DOHH2 (cell line): ENCODE data around the gene PITRM1.

Source experiments
- EZH2phosphoT487 ChIP-seq: fragments of 200-600 bp; sonication (generic); IDR thresholded peaks from 2 replicates; pipeline ENCODE4 v1.6.1; 2017; ENCODE audit warnings: borderline replicate concordance, mild to moderate bottlenecking, antibody characterized with exemption, low read length, moderate library complexity, mixed read lengths
- TF ChIP-seq, protein P1 (sequence below): fragments of 200-600 bp; sonication (generic); IDR thresholded peaks from one replicate; pipeline ENCODE4 v1.5.1; 2014; ENCODE audit warnings: antibody characterized with exemption, mild to moderate bottlenecking, low read depth, low read length; ENCODE audit not compliant: poor library complexity, severe bottlenecking

DNA sequence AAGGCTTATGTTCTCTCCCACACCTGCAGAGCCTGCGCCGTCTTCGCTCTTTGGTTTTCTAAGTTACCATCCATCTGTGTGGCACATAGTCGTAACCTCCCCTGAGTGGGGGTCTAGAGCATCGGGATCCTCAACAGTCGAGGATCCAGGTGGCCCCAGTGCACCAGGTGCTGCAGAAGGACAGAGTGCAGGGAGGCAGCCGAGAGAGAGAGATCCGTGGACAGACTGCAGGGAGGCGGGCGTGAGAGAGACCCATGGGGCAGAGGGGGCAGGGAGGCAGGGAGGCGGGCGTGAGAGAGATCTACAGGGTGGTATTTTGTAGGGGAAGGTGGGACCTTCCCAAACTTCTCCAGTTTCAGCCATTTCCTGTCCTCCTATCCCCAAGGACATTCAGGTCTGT lies 62.9 kb downstream of the PITRM1 start:
- TF ChIP-seq, protein P1, sequence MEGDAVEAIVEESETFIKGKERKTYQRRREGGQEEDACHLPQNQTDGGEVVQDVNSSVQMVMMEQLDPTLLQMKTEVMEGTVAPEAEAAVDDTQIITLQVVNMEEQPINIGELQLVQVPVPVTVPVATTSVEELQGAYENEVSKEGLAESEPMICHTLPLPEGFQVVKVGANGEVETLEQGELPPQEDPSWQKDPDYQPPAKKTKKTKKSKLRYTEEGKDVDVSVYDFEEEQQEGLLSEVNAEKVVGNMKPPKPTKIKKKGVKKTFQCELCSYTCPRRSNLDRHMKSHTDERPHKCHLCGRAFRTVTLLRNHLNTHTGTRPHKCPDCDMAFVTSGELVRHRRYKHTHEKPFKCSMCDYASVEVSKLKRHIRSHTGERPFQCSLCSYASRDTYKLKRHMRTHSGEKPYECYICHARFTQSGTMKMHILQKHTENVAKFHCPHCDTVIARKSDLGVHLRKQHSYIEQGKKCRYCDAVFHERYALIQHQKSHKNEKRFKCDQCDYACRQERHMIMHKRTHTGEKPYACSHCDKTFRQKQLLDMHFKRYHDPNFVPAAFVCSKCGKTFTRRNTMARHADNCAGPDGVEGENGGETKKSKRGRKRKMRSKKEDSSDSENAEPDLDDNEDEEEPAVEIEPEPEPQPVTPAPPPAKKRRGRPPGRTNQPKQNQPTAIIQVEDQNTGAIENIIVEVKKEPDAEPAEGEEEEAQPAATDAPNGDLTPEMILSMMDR, result no peak
- TF ChIP-seq EZH2phosphoT487, result no peak
